PC-3 (cell line): ENCODE results near the gene FAM217A. TPM values are rescaled to one million over a fixed set of nuclear protein-coding genes. Genes with fewer than 3 reads are reported as not detected.

Experiments used
- ATAC-seq: fragments of 200-7000 bp; cut with Tn5 transposase; 2 replicates; pipeline ENCODE4 v1.9.1; 2020; ENCODE audit warnings: mild to moderate bottlenecking, moderate library complexity
- BruUV-seq: library from RNA; stranded (reverse); fragments of 400-500 nt; replicated peaks from 2 replicates; lab custom pipeline; 2021; lab: Mats Ljungman, UMichigan
- CTCF ChIA-PET: fragments of 300-600 bp; sonication (Branson Sonifier 250); formaldehyde crosslinking; loops from one replicate; lab custom pipeline; 2022; ENCODE audit warnings: antibody characterized with exemption; lab: Charles Lee
- POLR2A ChIA-PET: fragments of 300-600 bp; sonication (Branson Sonifier 250); formaldehyde crosslinking; loops from one replicate; lab custom pipeline; 2022; ENCODE audit warnings: antibody characterized with exemption; ENCODE audit not compliant: unreplicated experiment; lab: Charles Lee
- DNase-seq: peaks from one replicate; pipeline ENCODE4 v3.0.0-alpha.2; 2015
- H2AFZ ChIP-seq: fragments of 300-600 bp; sonication (generic); 2 replicates; pipeline ENCODE4 v1.6.0; 2016; ENCODE audit warnings: antibody characterized with exemption, low read length
- H3F3A ChIP-seq: fragments of 300-600 bp; sonication (generic); one replicate; pipeline ENCODE4 v1.6.0; 2017; ENCODE audit warnings: antibody characterized with exemption, low read length, control low read depth, mild to moderate bottlenecking; ENCODE audit not compliant: unreplicated experiment
- H3K27ac ChIP-seq: fragments of 300-600 bp; sonication (generic); 2 replicates; pipeline ENCODE4 v1.5.1; 2016; ENCODE audit warnings: mild to moderate bottlenecking, low read length
- H3K27me3 ChIP-seq: fragments of 300-600 bp; sonication (generic); 2 replicates; pipeline ENCODE4 v1.6.1; 2016; ENCODE audit warnings: low read length, mixed read lengths
- H3K36me3 ChIP-seq: fragments of 300-600 bp; sonication (generic); 2 replicates; pipeline ENCODE4 v1.6.1; 2016; ENCODE audit warnings: low read depth, mixed run types, low read length, mixed read lengths
- H3K4me1 ChIP-seq: fragments of 300-600 bp; sonication (generic); 2 replicates; pipeline ENCODE4 v1.5.1; 2016; ENCODE audit warnings: low read length; ENCODE audit not compliant: insufficient read depth
- H3K4me2 ChIP-seq: fragments of 300-600 bp; sonication (generic); 2 replicates; pipeline ENCODE4 v1.6.0; 2016; ENCODE audit warnings: low read length
- H3K4me3 ChIP-seq: fragments of 300-600 bp; sonication (generic); 2 replicates; pipeline ENCODE4 v1.5.1; 2016; ENCODE audit warnings: mild to moderate bottlenecking, low read length, mixed read lengths
- H3K79me2 ChIP-seq: fragments of 300-600 bp; sonication (generic); 2 replicates; pipeline ENCODE4 v1.6.1; 2017; ENCODE audit warnings: low read length, mixed read lengths
- H3K9ac ChIP-seq: fragments of 300-600 bp; sonication (generic); 2 replicates; pipeline ENCODE4 v1.6.0; 2016; ENCODE audit warnings: mild to moderate bottlenecking, low read length
- H3K9me2 ChIP-seq: fragments of 300-600 bp; sonication (generic); replicated peaks from 2 replicates; pipeline ENCODE4 v1.6.1; 2016; ENCODE audit warnings: mixed run types, low read length, mixed read lengths
- H3K9me3 ChIP-seq: fragments of 300-600 bp; sonication (generic); 2 replicates; pipeline ENCODE4 v1.6.1; 2016; ENCODE audit warnings: low read length, mixed read lengths
- H4K20me1 ChIP-seq: fragments of 300-600 bp; sonication (generic); 2 replicates; pipeline ENCODE4 v1.6.1; 2016; ENCODE audit warnings: low read length, mixed read lengths
- EZH2 ChIP-seq: fragments of 300-600 bp; sonication (generic); IDR thresholded peaks from one replicate; pipeline ENCODE4 v1.6.1; 2017; ENCODE audit warnings: antibody characterized with exemption, mild to moderate bottlenecking, low read length; ENCODE audit not compliant: unreplicated experiment
- EZH2phosphoT487 ChIP-seq: fragments of 300-600 bp; sonication (generic); IDR thresholded peaks from 2 replicates; pipeline ENCODE4 v1.6.1; 2018; ENCODE audit warnings: mild to moderate bottlenecking, antibody characterized with exemption, low read length, borderline replicate concordance
- intact Hi-C: fragments of 100-400 bp; cut with micrococcal nuclease; formaldehyde crosslinking; loops from 2 replicates; pipeline ENCODE4 v1.9.0; 2023
- total RNA-seq: library from RNA; depleted of rRNA; stranded (reverse); fragments of >200 nt; gene quantifications from 2 replicates; pipeline ENCODE4 v1.2.3, GENCODE V29; 2014; rRNA removed
- TF ChIP-seq, protein P1 (sequence below): fragments of 300-600 bp; sonication (generic); conservative IDR thresholded peaks from 2 replicates; pipeline ENCODE4 v1.5.1; 2017; ENCODE audit warnings: antibody characterized with exemption, low read depth, mild to moderate bottlenecking, low read length

The FAM217A gene
- total RNA-seq, 1 experiment from 2014 or later = not detected

DNA sequence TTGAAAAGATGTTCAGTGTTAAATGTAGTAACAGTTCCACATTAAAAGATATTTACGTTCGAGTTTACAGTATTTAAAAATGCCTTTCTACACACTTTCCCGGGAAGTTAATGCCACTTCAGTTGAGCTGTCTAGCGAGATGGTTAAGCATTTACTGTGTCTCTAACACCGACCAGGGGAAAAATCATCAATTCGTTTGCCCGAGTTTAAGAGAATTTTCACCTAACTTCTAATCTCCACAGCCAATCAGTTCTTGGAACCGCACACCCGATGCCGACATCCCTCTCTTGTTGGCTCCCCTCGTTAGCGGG, 58.2 kb downstream of the FAM217A start:
- H2AFZ ChIP-seq = peak overlapping the region; percentile 86
- ChIA-PET CTCF (interaction anchor here (1.0 kb wide), 1 partner anchor 38 kb away, joined by 4 read pairs; no protein-coding TSS in a partner anchor), POLR2A (interaction anchor here (0.6 to 1.1 kb wide), 7 partner anchors 8 to 1022 kb away, joined by 3 to 37 read pairs (median 4); partner anchors contain the start of gene ECI2)
- DNase-seq = no peak
- H3K4me3 ChIP-seq = peak overlapping the region; percentile 94
- no peaks in the 10 kb centered on the region for H3K27me3 ChIP-seq
- TSS peak; percentile 32 for BruUV-seq
- ATAC-seq = no peak
- peaks cover 48% of the 10 kb centered on the region for H3K4me1 ChIP-seq
- H3K9me3 ChIP-seq = no peaks in the 10 kb centered on the region
- peak overlapping the region; percentile 79 for H3K27ac ChIP-seq
- H3K9ac ChIP-seq = peak overlapping the region; percentile 97
- H3K36me3 ChIP-seq = peaks cover 6% of the 10 kb centered on the region; the same call in 1 of the 2 replicates
- peaks cover 10% of the 10 kb centered on the region for H3F3A ChIP-seq
- TF ChIP-seq EZH2 (no peak), EZH2phosphoT487 (no peak)
- TF ChIP-seq, protein P1, sequence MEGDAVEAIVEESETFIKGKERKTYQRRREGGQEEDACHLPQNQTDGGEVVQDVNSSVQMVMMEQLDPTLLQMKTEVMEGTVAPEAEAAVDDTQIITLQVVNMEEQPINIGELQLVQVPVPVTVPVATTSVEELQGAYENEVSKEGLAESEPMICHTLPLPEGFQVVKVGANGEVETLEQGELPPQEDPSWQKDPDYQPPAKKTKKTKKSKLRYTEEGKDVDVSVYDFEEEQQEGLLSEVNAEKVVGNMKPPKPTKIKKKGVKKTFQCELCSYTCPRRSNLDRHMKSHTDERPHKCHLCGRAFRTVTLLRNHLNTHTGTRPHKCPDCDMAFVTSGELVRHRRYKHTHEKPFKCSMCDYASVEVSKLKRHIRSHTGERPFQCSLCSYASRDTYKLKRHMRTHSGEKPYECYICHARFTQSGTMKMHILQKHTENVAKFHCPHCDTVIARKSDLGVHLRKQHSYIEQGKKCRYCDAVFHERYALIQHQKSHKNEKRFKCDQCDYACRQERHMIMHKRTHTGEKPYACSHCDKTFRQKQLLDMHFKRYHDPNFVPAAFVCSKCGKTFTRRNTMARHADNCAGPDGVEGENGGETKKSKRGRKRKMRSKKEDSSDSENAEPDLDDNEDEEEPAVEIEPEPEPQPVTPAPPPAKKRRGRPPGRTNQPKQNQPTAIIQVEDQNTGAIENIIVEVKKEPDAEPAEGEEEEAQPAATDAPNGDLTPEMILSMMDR = no peak
- peaks cover 42% of the 10 kb centered on the region for H4K20me1 ChIP-seq
- peaks cover 88% of the 10 kb centered on the region for H3K79me2 ChIP-seq
- intact Hi-C loops = no loop called here
- H3K4me2 ChIP-seq = peak overlapping the region; percentile 94
- no peaks in the 10 kb centered on the region for H3K9me2 ChIP-seq

DNA sequence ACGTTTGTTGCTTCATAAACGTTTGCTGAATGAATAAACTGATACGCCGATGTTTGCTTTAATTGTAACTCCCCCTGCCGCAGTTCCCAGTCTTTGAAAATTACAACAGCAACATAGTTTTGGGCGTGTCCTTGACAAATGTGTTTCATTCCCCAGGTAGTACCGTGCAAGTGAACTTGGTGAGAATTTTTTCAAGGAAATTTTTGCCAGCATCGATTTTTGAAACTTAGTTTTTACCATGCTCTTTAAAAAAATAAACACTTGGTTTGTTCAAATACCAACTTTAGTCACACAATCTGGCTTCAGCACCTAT, 60.1 kb downstream of the FAM217A start:
- no TSS peak for BruUV-seq
- peak overlapping the region; percentile 93 for H3K4me3 ChIP-seq
- no peaks in the 10 kb centered on the region for H3K27me3 ChIP-seq
- ATAC-seq = peak; percentile 10; the same call in 1 of the 2 replicates
- no peaks in the 10 kb centered on the region for H3K36me3 ChIP-seq
- peak overlapping the region; percentile 94 for H3K4me2 ChIP-seq
- POLR2A ChIA-PET = no interaction called here
- CTCF ChIA-PET = no interaction called here
- H3K9ac ChIP-seq = peak overlapping the region; percentile 96
- peaks cover 88% of the 10 kb centered on the region for H3K79me2 ChIP-seq
- TF ChIP-seq, protein P1 = no peak
- TF ChIP-seq EZH2phosphoT487 (no peak), EZH2 (no peak)
- intact Hi-C loops = no loop called here
- no peaks in the 10 kb centered on the region for H3K9me3 ChIP-seq
- H4K20me1 ChIP-seq = peaks cover 23% of the 10 kb centered on the region
- peaks cover 40% of the 10 kb centered on the region for H3K4me1 ChIP-seq
- H3K27ac ChIP-seq = peak overlapping the region; percentile 91
- peak overlapping the region; percentile 88 for H2AFZ ChIP-seq
- no peaks in the 10 kb centered on the region for H3K9me2 ChIP-seq
- H3F3A ChIP-seq = peaks cover 10% of the 10 kb centered on the region
- no peak for DNase-seq

Other genes with a start within 250 kb of the FAM217A start
- gene FAM50B, start 229.8 kb downstream of the FAM217A start, total RNA-seq = 8.3 and 10.2 TPM in 2 replicates
- gene ECI2, start 56.4 kb upstream of the FAM217A start, total RNA-seq = 66.2 and 143 TPM in 2 replicates